ENCODE measurements around the gene APOA1.
A peak's percentile ranks its signal among the peaks of the same experiment; 100 is the strongest.

The APOA1 gene

GRCh38 chr11:116837231-116838091 lies at the start of gene APOA1:
Gene APOA1 (minus strand): TSS chr11:116837622. CDS start chr11:116837387, 235 bp downstream.
- Mint-ChIP-seq H3K4me1 (peaks cover 19% of the 10 kb centered on the region), H3K36me3 (no peaks in the 10 kb centered on the region), H3K4me3 (no peak within 1 kb of the TSS), H3K27ac (no peak within 1 kb of the TSS), H3K9me3 (no peaks in the 10 kb centered on the region), H3K27me3 (no peaks in the 10 kb centered on the region)
- no peak for ATAC-seq

DNA sequence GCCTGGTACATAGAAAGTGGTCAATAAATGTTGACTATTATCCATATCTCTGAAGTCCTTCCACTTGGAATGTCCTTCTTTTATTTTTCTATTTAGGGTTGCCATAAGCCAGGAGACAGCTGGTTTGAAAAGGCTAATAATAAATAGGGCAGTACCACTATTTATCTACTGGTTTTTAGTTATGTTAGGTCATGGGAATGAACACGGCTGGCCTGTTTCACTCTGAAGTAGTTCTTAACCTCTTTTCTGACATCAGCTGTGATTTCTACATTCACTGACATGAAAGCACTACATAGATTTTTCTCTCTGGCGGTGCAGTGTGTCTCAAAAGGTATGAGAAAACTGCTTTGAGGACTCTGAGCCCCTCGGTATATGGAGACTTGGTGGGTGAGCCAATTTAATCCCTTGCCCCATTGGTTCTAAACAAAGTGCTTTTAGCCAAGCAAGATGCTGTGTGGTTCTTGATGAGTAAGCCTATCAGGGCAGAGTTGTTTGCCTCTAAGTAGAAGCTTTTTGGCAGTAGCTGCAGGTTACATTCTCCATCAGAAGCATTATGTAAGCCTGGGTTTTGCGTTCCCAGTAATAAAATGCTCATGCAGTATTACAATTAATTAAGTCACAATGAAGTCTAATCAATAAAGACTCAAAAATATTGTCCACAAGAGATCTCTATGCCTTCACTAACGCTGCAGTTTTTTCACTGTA lies 48.7 kb upstream of the APOA1 start:
- H3K27me3 Mint-ChIP-seq: no peaks in the 10 kb centered on the region
- H3K27ac Mint-ChIP-seq: no peak overlapping the region
- H3K36me3 Mint-ChIP-seq: peaks cover 21% of the 10 kb centered on the region
- H3K4me3 Mint-ChIP-seq: no peak overlapping the region
- H3K4me1 Mint-ChIP-seq: peaks cover 9% of the 10 kb centered on the region
- no peaks in the 10 kb centered on the region for H3K9me3 Mint-ChIP-seq
- ATAC-seq: no peak

DNA sequence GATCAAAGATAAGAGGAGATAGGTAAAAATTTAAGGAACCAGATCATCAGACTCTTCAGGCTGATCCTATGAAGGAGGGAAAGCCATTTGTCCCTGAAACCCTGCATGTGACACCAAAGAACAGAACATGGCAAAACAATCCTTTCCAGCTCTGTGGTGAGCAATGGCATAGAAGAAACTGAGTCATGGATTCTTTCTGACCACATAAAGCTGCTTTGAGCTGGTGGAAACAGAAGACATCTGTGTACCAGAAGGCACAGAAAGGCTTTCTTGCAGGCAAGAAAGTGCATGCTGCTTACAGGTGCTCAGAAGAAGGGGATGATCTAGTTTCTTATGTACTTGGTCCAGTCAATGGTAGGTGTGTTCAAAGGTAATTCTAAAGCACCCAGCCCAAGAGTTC lies 45.0 kb upstream of the APOA1 start:
- Mint-ChIP-seq H3K4me3 (no peak overlapping the region), H3K4me1 (peaks cover 15% of the 10 kb centered on the region), H3K27ac (no peak overlapping the region), H3K9me3 (no peaks in the 10 kb centered on the region), H3K27me3 (no peaks in the 10 kb centered on the region), H3K36me3 (peaks cover 20% of the 10 kb centered on the region)
- no peak for ATAC-seq

DNA sequence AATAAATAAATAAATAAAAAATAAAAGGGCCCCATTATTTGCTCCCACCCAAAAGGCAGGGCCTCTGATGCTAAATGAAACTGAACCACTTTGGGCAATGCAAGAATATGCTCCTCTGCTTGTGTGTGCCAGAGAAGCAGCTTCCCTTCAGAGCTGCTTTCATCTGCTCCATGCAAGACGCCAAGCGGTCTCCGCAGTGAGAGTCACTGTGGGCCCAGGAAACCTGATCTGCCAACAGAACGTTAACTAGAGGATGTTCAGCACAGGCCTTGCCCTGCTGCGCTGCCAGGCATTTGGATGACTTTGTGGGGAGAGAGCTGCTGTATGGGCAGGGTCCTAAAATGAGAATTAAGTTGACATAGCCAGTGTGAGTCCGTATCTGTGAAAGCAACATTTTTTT lies 43.7 kb upstream of the APOA1 start:
- no peaks in the 10 kb centered on the region for H3K9me3 Mint-ChIP-seq
- H3K27me3 Mint-ChIP-seq: no peaks in the 10 kb centered on the region
- H3K36me3 Mint-ChIP-seq: peaks cover 20% of the 10 kb centered on the region
- no peak overlapping the region for H3K27ac Mint-ChIP-seq
- peaks cover 15% of the 10 kb centered on the region for H3K4me1 Mint-ChIP-seq
- H3K4me3 Mint-ChIP-seq: no peak overlapping the region
- no peak for ATAC-seq

DNA sequence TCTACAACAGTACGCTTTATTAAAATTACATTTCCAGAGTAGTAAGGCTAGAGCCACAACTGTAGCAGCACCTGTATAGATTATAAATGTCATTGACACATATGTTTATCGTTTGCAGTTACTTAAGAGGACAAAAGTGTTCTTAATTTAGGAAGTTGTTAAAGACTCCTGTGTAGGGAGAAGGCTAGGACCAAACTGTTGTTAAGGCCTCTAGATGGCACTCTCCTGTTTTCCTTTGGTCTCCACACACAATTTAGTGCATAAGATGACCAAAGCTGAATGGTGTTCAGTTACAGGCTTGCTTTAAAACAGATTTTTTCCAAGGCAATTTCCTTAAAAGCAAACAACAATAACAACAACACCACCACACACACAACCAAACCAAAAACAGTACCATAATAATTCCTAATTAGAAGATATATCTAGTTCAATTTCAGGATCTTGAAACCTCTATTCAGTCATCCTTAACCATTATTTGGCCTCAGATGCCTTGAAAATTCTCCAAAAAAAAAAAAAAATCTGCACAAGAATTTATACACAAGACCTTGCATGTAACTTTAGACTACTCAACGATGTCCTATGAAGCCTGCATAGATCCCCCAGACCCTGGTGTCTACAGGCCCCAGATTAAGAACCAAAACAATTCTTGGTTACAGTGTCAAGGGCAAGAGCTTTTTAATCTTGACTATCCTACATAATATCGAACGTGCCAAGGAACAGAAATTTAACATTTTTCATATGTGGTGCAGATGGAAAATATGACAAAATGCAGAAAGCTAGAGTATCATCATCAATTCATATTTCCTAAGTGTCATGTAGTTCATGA lies 42.6 kb upstream of the APOA1 start:
- no peaks in the 10 kb centered on the region for H3K27me3 Mint-ChIP-seq
- peaks cover 15% of the 10 kb centered on the region for H3K4me1 Mint-ChIP-seq
- no peak overlapping the region for H3K4me3 Mint-ChIP-seq
- peak overlapping the region; percentile 59 for H3K27ac Mint-ChIP-seq
- peak; percentile 68 for ATAC-seq
- H3K36me3 Mint-ChIP-seq: peaks cover 30% of the 10 kb centered on the region
- no peaks in the 10 kb centered on the region for H3K9me3 Mint-ChIP-seq

DNA sequence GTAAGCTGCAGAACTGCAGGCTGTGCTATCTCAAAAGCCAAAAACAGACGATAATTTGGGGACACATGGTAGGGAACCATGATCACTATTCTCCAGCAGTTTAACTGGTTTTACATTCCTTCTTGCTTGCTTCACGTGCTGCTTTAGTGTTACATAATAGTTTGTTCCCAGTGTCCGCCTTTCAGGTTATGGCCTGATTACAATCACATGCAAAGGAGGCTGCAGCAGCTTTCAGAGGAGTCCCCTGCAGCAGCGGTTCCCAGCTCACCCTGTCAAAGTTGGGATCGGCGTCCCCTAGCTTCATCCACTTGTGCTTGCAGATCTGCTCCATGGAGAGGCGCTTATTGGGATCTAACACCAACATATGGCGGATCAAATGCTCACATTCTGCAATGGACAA lies 39.2 kb upstream of the APOA1 start:
- Mint-ChIP-seq H3K27ac (no peak overlapping the region), H3K4me3 (no peak overlapping the region), H3K9me3 (no peaks in the 10 kb centered on the region), H3K36me3 (peaks cover 52% of the 10 kb centered on the region), H3K27me3 (no peaks in the 10 kb centered on the region), H3K4me1 (peaks cover 15% of the 10 kb centered on the region)
- ATAC-seq: no peak

DNA sequence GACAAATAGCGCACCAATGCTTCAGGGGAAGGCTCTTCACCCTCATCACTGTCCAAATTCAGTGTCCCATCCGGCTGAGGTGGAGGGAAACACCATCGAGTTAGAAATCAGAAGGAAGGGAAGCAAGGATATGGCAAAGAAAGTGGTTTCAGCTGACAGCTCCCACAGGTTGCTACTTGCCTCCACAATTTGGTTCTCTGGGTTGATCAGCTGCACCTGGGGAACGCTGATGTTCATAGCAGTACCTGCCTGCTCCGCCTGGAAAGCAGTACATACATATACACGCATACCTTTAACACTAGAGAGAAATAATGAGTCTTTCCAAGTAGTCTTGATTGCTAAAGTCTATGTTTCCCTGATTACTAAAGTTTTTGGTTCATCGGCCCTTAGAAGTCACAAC lies 37.8 kb upstream of the APOA1 start:
- Mint-ChIP-seq H3K4me1 (peaks cover 18% of the 10 kb centered on the region), H3K36me3 (peaks cover 60% of the 10 kb centered on the region), H3K27me3 (no peaks in the 10 kb centered on the region), H3K9me3 (no peaks in the 10 kb centered on the region), H3K27ac (no peak overlapping the region), H3K4me3 (no peak overlapping the region)
- ATAC-seq: no peak

DNA sequence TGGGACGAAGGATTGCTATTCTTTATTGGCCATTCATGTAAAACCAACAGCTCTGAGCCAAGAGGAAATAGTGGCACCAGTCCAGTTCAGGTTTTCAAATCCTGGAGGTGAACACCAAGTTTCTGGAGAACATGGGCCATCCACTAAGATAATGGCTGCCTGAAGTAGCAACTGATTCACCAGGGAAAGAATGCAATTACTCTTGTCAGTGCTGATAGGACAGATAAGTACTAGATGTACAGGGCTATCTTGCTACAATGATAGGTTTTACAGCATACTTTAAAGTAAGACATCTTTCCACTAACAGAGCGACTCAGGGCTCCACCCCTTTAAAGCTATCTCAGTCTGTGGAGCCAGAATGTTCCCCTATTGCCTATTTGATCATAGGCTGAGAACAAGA lies 36.8 kb upstream of the APOA1 start:
- peaks cover 17% of the 10 kb centered on the region for H3K4me1 Mint-ChIP-seq
- H3K36me3 Mint-ChIP-seq: peaks cover 70% of the 10 kb centered on the region
- no peaks in the 10 kb centered on the region for H3K9me3 Mint-ChIP-seq
- ATAC-seq: no peak
- no peaks in the 10 kb centered on the region for H3K27me3 Mint-ChIP-seq
- H3K4me3 Mint-ChIP-seq: no peak overlapping the region
- no peak overlapping the region for H3K27ac Mint-ChIP-seq

GRCh38 chr11:116873381-116873780 lies 36.0 kb upstream of the APOA1 start:
- Mint-ChIP-seq H3K4me1 (peaks cover 12% of the 10 kb centered on the region), H3K27ac (no peak overlapping the region), H3K36me3 (peaks cover 73% of the 10 kb centered on the region), H3K27me3 (no peaks in the 10 kb centered on the region), H3K4me3 (no peak overlapping the region), H3K9me3 (no peaks in the 10 kb centered on the region)
- no peak for ATAC-seq

- peaks cover 10% of the 10 kb centered on the region for H3K4me1 Mint-ChIP-seq
- H3K4me3 Mint-ChIP-seq: no peak overlapping the region
- no peaks in the 10 kb centered on the region for H3K9me3 Mint-ChIP-seq
- H3K27me3 Mint-ChIP-seq: no peaks in the 10 kb centered on the region
- H3K27ac Mint-ChIP-seq: no peak overlapping the region
- ATAC-seq: no peak
- peaks cover 89% of the 10 kb centered on the region for H3K36me3 Mint-ChIP-seq
These were observed 33.8 kb upstream of the APOA1 start for GRCh38 chr11:116871248-116871647.

DNA sequence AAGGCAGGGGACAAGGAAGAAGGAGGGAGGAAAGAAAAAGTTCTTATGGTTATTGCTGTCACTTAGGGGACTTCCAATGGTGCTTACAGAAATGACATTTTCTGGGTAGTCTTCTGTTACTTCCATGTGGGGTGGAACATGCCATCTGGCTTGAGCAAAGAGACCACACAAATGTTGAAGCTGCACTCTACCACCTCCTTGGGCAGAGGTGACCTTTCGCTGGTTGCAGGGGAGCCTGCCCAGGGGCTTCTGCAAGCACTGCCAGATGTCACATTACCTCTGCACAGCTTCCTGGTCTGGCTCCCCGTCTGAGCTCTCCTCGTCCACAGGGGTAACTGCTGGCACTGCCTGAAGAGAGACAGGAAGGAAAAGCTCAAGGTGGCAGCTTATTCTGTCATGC lies 32.6 kb upstream of the APOA1 start:
- H3K36me3 Mint-ChIP-seq: peaks cover 92% of the 10 kb centered on the region
- peak; percentile 51 for ATAC-seq
- peak overlapping the region; percentile 20 for H3K27ac Mint-ChIP-seq
- no peaks in the 10 kb centered on the region for H3K9me3 Mint-ChIP-seq
- no peak overlapping the region for H3K4me3 Mint-ChIP-seq
- H3K27me3 Mint-ChIP-seq: no peaks in the 10 kb centered on the region
- H3K4me1 Mint-ChIP-seq: peaks cover 10% of the 10 kb centered on the region

DNA sequence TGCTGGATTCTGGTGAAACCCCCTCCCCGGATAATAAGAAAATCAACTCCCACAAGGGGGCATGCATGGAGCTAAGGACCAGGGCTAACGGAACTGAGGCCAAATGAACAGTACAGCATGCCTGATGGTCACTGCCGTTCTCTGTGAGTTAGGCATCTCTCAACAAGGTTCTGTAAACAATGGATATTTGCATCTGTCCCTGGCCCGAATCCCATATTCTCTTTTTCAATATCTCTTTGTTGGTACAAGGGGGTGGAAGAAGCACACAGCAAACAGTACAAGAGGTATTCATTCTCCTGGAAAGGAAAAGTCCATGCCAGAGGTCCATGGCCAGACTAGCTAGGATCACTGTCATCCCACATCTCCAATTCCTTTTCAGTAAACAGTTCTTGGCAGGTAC lies 32.2 kb upstream of the APOA1 start:
- H3K9me3 Mint-ChIP-seq: no peaks in the 10 kb centered on the region
- H3K36me3 Mint-ChIP-seq: peaks cover 88% of the 10 kb centered on the region
- H3K4me1 Mint-ChIP-seq: peaks cover 10% of the 10 kb centered on the region
- no peaks in the 10 kb centered on the region for H3K27me3 Mint-ChIP-seq
- no peak for ATAC-seq
- no peak overlapping the region for H3K4me3 Mint-ChIP-seq
- peak overlapping the region; percentile 20 for H3K27ac Mint-ChIP-seq

DNA sequence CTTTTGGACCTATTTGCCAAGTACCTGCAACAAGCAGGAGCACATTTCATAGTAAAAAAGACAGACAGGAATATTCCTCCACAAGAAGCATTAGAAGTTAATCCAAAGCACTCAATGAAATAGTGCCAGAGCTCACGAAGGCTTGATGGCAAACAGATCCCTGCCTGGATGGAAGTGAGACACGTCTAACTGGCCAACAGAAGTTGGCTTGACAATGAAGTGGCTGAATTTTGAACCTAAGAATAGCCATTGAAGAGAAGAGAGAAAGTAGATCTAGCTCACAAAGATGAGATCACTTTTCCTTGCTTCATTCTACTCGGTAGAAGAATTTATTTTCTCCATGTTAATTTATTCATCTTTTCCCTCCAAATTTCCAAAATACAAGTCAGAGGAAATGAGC lies 30.6 kb upstream of the APOA1 start:
- Mint-ChIP-seq H3K36me3 (peaks cover 89% of the 10 kb centered on the region), H3K27ac (no peak overlapping the region), H3K4me3 (no peak overlapping the region), H3K9me3 (no peaks in the 10 kb centered on the region), H3K4me1 (peaks cover 10% of the 10 kb centered on the region), H3K27me3 (no peaks in the 10 kb centered on the region)
- ATAC-seq: no peak

GRCh38 chr11:116867619-116868018 lies 30.2 kb upstream of the APOA1 start:
- ATAC-seq: no peak
- H3K27ac Mint-ChIP-seq: no peak overlapping the region
- no peaks in the 10 kb centered on the region for H3K27me3 Mint-ChIP-seq
- H3K4me3 Mint-ChIP-seq: no peak overlapping the region
- peaks cover 10% of the 10 kb centered on the region for H3K4me1 Mint-ChIP-seq
- no peaks in the 10 kb centered on the region for H3K9me3 Mint-ChIP-seq
- peaks cover 84% of the 10 kb centered on the region for H3K36me3 Mint-ChIP-seq

DNA sequence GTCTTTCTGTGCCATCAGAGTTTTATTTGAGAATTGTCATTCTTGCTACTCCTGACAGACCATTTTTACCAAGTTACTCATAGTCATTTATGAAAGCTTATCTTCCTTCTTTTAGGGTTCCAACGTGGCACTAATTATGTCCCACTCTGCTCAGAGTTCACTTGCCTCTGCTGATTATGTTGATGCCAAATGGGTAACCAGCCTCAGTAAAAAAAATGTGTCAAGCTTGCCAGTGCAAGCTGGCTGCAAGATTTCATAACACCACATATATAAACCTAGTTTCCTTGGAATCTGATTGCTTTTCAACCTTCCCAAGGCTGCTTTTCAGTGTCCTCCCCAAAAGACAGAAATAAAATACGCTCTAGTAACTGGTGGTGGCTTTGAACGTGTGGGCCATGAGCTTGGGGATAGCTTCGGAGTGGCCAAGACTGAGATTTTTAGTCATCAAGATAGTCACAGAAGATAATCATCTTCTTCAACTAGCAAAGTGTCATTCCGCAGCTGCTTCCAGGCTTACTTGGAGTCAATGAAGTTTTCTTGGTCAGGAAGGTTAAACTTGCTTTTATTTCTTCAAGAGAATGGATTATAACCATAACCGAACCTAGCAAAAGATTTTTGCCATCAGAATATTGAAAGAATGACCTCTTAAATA lies 29.5 kb upstream of the APOA1 start:
- H3K4me3 Mint-ChIP-seq: no peak overlapping the region
- H3K9me3 Mint-ChIP-seq: no peaks in the 10 kb centered on the region
- peaks cover 86% of the 10 kb centered on the region for H3K36me3 Mint-ChIP-seq
- no peak overlapping the region for H3K27ac Mint-ChIP-seq
- peaks cover 10% of the 10 kb centered on the region for H3K4me1 Mint-ChIP-seq
- H3K27me3 Mint-ChIP-seq: no peaks in the 10 kb centered on the region
- ATAC-seq: no peak
